ENCODE measurements around the gene ANGEL2. TPM values are rescaled to one million over a fixed set of nuclear protein-coding genes. Genes with fewer than 3 reads are reported as not detected.
"Not testable (repeated sequence)": the region's sequence is repeated elsewhere in the genome, so short reads cannot be mapped to it uniquely, and the experiment has no call there.

The ANGEL2 gene
- total and polyA plus RNA-seq, 2 experiments from 2014 or later = 11.8 to 34.8 TPM

GRCh38 chr1:213014642-213015041 lies 1.0 kb downstream of the ANGEL2 start:
- H3K9me3 ChIP-seq (ENCODE audit: low read depth) = no peaks in the 10 kb centered on the region
- H3K4me1 ChIP-seq (ENCODE audit: insufficient read depth) = peaks cover 8% of the 10 kb centered on the region
- DNase-seq (ENCODE audit: low spot score) = peak; percentile 15
- peak overlapping the region; percentile 63 for H2AFZ ChIP-seq
- H4K20me1 ChIP-seq (ENCODE audit: insufficient read depth, poor library complexity, severe bottlenecking) = no peaks in the 10 kb centered on the region
- no peaks in the 10 kb centered on the region for H3K9me2 ChIP-seq (replicated peaks; ENCODE audit: insufficient read depth)
- 25% methylated on average over 7 of the region's 7 CpGs for WGBS (ENCODE audit: low lambda C conversion rate, missing lambda C conversion rate)
- peak overlapping the region; percentile 83 for H3K4me2 ChIP-seq
- peak overlapping the region; percentile 50 for H3K4me3 ChIP-seq
- peaks cover 48% of the 10 kb centered on the region for H3K79me2 ChIP-seq
- TF ChIP-seq EZH2phosphoT487 (IDR thresholded peaks at IDR 0.05; ENCODE audit: low read depth, severe bottlenecking, unreplicated experiment) (no peak), EZH2 (IDR thresholded peaks at IDR 0.05; ENCODE audit: borderline replicate concordance) (no peak), CTCF (IDR thresholded peaks at IDR 0.05; ENCODE audit: poor library complexity) (no peak)
- peak overlapping the region; percentile 86 for H3K27ac ChIP-seq
- no peaks in the 10 kb centered on the region for H3K27me3 ChIP-seq
- no peaks in the 10 kb centered on the region for H3K36me3 ChIP-seq (replicated peaks; ENCODE audit: insufficient read depth, low read depth)

- Histone ChIP-seq H3K4me3 (no peak overlapping the region), H3K9me2 (replicated peaks; ENCODE audit: insufficient read depth) (no peaks in the 10 kb centered on the region), H3K36me3 (replicated peaks; ENCODE audit: insufficient read depth, low read depth) (peaks cover 3% of the 10 kb centered on the region), H3K27me3 (no peaks in the 10 kb centered on the region), H4K20me1 (ENCODE audit: insufficient read depth, poor library complexity, severe bottlenecking) (no peaks in the 10 kb centered on the region), H3K9me3 (ENCODE audit: low read depth) (no peaks in the 10 kb centered on the region), H2AFZ (no peak overlapping the region), H3K79me2 (peaks cover 42% of the 10 kb centered on the region), H3K4me1 (ENCODE audit: insufficient read depth) (no peaks in the 10 kb centered on the region), H3K27ac (no peak overlapping the region), H3K4me2 (no peak overlapping the region)
- 97% methylated on average over 2 of the region's 2 CpGs for WGBS (ENCODE audit: low lambda C conversion rate, missing lambda C conversion rate)
- TF ChIP-seq EZH2 (IDR thresholded peaks at IDR 0.05; ENCODE audit: borderline replicate concordance) (no peak), CTCF (IDR thresholded peaks at IDR 0.05; ENCODE audit: poor library complexity) (no peak), EZH2phosphoT487 (IDR thresholded peaks at IDR 0.05; ENCODE audit: low read depth, severe bottlenecking, unreplicated experiment) (no peak)
- no peak for DNase-seq (ENCODE audit: low spot score)
Measured at GRCh38 chr1:213008564-213008963, 7.1 kb downstream of the ANGEL2 start.

- no peak overlapping the region for H3K27ac ChIP-seq
- no peaks in the 10 kb centered on the region for H3K9me2 ChIP-seq (replicated peaks; ENCODE audit: insufficient read depth)
- H3K4me1 ChIP-seq (ENCODE audit: insufficient read depth) = no peaks in the 10 kb centered on the region
- WGBS (ENCODE audit: low lambda C conversion rate, missing lambda C conversion rate) = 92% methylated on average over 3 of the region's 3 CpGs
- H3K4me3 ChIP-seq = no peak overlapping the region
- TF ChIP-seq CTCF (IDR thresholded peaks at IDR 0.05; ENCODE audit: poor library complexity) = no peak
- no peak for TF ChIP-seq EZH2 (IDR thresholded peaks at IDR 0.05; ENCODE audit: borderline replicate concordance)
- TF ChIP-seq EZH2phosphoT487 (IDR thresholded peaks at IDR 0.05; ENCODE audit: low read depth, severe bottlenecking, unreplicated experiment) = no peak
- H4K20me1 ChIP-seq (ENCODE audit: insufficient read depth, poor library complexity, severe bottlenecking) = no peaks in the 10 kb centered on the region
- H2AFZ ChIP-seq = no peak overlapping the region
- peaks cover 3% of the 10 kb centered on the region for H3K36me3 ChIP-seq (replicated peaks; ENCODE audit: insufficient read depth, low read depth)
- no peak overlapping the region for H3K4me2 ChIP-seq
- H3K9me3 ChIP-seq (ENCODE audit: low read depth) = no peaks in the 10 kb centered on the region
- no peaks in the 10 kb centered on the region for H3K79me2 ChIP-seq
- no peaks in the 10 kb centered on the region for H3K27me3 ChIP-seq
- no peak for DNase-seq (ENCODE audit: low spot score)
Measured at GRCh38 chr1:213003256-213003655, 12.4 kb downstream of the ANGEL2 start.

GRCh38 chr1:212994926-212995325 lies 20.7 kb downstream of the ANGEL2 start:
- WGBS (ENCODE audit: low lambda C conversion rate, missing lambda C conversion rate) = 92% methylated on average over 3 of the region's 3 CpGs

GRCh38 chr1:212993960-212994359 lies 21.7 kb downstream of the ANGEL2 start:
- H3K27ac ChIP-seq; H3K79me2 ChIP-seq; H3K36me3 ChIP-seq (replicated peaks; ENCODE audit: insufficient read depth, low read depth); H3K4me2 ChIP-seq; H3K9me2 ChIP-seq (replicated peaks; ENCODE audit: insufficient read depth); H4K20me1 ChIP-seq (ENCODE audit: insufficient read depth, poor library complexity, severe bottlenecking); H3K9me3 ChIP-seq (ENCODE audit: low read depth); H3K4me1 ChIP-seq (ENCODE audit: insufficient read depth); H3K4me3 ChIP-seq; H2AFZ ChIP-seq; DNase-seq (ENCODE audit: low spot score); H3K27me3 ChIP-seq: not testable (repeated sequence)
- WGBS (ENCODE audit: low lambda C conversion rate, missing lambda C conversion rate) = 95% methylated on average over 8 of the region's 8 CpGs

More at GRCh38 chr1:212994926-212995325, 20.7 kb downstream of the ANGEL2 start:
- H2AFZ ChIP-seq = no peak overlapping the region
- H3K4me2 ChIP-seq = no peak overlapping the region
- H3K9me2 ChIP-seq (replicated peaks; ENCODE audit: insufficient read depth) = no peaks in the 10 kb centered on the region
- no peak overlapping the region for H3K27ac ChIP-seq
- H3K4me3 ChIP-seq = no peak overlapping the region
- no peaks in the 10 kb centered on the region for H4K20me1 ChIP-seq (ENCODE audit: insufficient read depth, poor library complexity, severe bottlenecking)
- H3K79me2 ChIP-seq = no peaks in the 10 kb centered on the region
- DNase-seq (ENCODE audit: low spot score) = no peak
- H3K4me1 ChIP-seq (ENCODE audit: insufficient read depth) = no peaks in the 10 kb centered on the region
- H3K27me3 ChIP-seq = no peaks in the 10 kb centered on the region
- TF ChIP-seq EZH2 (IDR thresholded peaks at IDR 0.05; ENCODE audit: borderline replicate concordance) (no peak), EZH2phosphoT487 (IDR thresholded peaks at IDR 0.05; ENCODE audit: low read depth, severe bottlenecking, unreplicated experiment) (no peak), CTCF (IDR thresholded peaks at IDR 0.05; ENCODE audit: poor library complexity) (no peak)
- H3K36me3 ChIP-seq (replicated peaks; ENCODE audit: insufficient read depth, low read depth) = no peaks in the 10 kb centered on the region
- H3K9me3 ChIP-seq (ENCODE audit: low read depth) = no peaks in the 10 kb centered on the region
